Left colon (tissue), 2 donors: ENCODE data around the gene SLC25A38. TPM values are rescaled to one million over a fixed set of nuclear protein-coding genes. Genes with fewer than 3 reads are reported as not detected.
"Not testable (repeated sequence)": the region's sequence is repeated elsewhere in the genome, so short reads cannot be mapped to it uniquely, and the experiment has no call there.

Source experiments
- ATAC-seq: fragments of 200-7000 bp; cut with Tn5 transposase; one replicate; pipeline ENCODE4 v1.9.1; 2020; ENCODE audit warnings: mild to moderate bottlenecking, moderate library complexity
- DNase-seq, 2 donors: peaks; one replicate each; pipeline ENCODE4 v3.0.0-alpha.2; 2020
- intact Hi-C, 2 donors: fragments of 100-400 bp; cut with DNase I in 1 of 2; cut with micrococcal nuclease in 1 of 2; formaldehyde crosslinking; loops; one replicate each; pipeline versions ENCODE4 v1.11.2 to v1.14.0; 2022; cut with DNase I, micrococcal nuclease
- long read RNA-seq: library from polyadenylated mRNA; unstranded; transcript quantifications from one replicate; pipeline ENCODE4 v2.0.0, GENCODE V29; 2021
- total RNA-seq, 2 donors: library from RNA; stranded (reverse); fragmentation: NEBNext Ultra II Directional; extraction: Animal tissue kit (Norgen Biotek cat#: 25700); gene quantifications; one replicate each; pipeline ENCODE4 v1.2.1, GENCODE V29; 2021
- donor health status: DM: no; HTN: no; CAD: no.
- donor health status: DM: yes; HTN: yes; CAD: no.

The SLC25A38 gene
- 10 to 100 TPM; 38.2 to 40.7 TPM for total RNA-seq
- long read RNA-seq, transcript SLC25A38-201 (7 exons, 2,147 nt), result major isoform, 72 of 106 reads
- long read RNA-seq, partial matches to known transcripts, result 4 of 106 reads
- long read RNA-seq, other reads (novel, unspliced or antisense), result 30 of 106 reads

- DNase-seq, result peak; percentile 87 to 90
- intact Hi-C loops, result no loop called here
Observed at GRCh38 chr3:39383045-39383880, at the start of gene SLC25A38. SLC25A38 (plus strand) TSS chr3:39383370; CDS start chr3:39383725, 355 bp downstream.

GRCh38 chr3:39333607-39334006 is 49.6 kb upstream of the SLC25A38 start:
- intact Hi-C loops, result no loop called here
- no peak for ATAC-seq
- DNase-seq, result no peak

More at GRCh38 chr3:39383045-39383880, at the start of gene SLC25A38:
- peak; percentile 77 for ATAC-seq

DNA sequence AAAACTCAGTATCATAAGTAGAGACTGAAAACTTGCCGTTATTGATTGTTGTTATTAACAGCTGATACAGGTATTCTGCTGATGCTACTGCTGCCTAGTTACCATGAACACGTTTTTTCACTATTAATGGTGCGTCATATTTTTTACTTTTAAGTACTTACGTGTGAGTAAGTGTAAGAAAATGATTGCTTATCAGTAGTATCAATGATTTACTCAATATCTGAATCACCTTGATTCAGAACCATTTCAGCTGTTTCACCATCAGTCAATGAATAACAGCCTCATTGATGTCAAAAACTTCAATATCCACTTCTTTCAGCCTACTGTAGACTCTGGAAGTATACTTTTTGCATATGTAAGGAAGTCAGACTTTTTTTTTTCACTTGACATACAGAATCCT is 49.0 kb upstream of the SLC25A38 start:
- intact Hi-C loops, result no loop called here
- DNase-seq (no peak), ATAC-seq (no peak)

DNA sequence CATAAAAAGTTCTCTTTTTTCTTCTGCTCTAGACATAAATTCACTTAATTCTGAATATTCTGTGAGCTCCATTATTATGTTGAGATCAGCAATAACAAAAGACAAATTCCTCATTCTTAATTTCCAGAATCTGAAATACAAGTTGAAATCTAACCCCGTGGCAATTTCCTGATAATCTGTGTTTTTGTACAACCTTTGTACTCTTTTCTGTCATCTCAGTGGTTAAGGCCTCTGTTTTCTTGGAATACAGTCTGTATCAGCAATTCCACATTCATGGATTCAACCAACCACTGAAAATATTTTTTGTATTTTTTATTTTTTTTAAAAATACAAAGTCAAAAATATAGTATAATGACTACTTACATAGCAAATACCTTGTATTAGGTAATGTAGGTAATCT is 45.0 kb upstream of the SLC25A38 start:
- no peak for ATAC-seq
- intact Hi-C loops, result no loop called here
- DNase-seq, result no peak

- DNase-seq (no peak), ATAC-seq (no peak)
- intact Hi-C loops, result no loop called here
Observed at GRCh38 chr3:39339086-39339485, 44.1 kb upstream of the SLC25A38 start.

- peak; percentile 77 for ATAC-seq
- DNase-seq, result no peak
- intact Hi-C loops, result no loop called here
Observed at GRCh38 chr3:39343076-39343717, 40.0 kb upstream of the SLC25A38 start.

- ATAC-seq (no peak), DNase-seq (no peak)
- intact Hi-C loops, result no loop called here
Observed at GRCh38 chr3:39343760-39344159, 39.4 kb upstream of the SLC25A38 start.

DNA sequence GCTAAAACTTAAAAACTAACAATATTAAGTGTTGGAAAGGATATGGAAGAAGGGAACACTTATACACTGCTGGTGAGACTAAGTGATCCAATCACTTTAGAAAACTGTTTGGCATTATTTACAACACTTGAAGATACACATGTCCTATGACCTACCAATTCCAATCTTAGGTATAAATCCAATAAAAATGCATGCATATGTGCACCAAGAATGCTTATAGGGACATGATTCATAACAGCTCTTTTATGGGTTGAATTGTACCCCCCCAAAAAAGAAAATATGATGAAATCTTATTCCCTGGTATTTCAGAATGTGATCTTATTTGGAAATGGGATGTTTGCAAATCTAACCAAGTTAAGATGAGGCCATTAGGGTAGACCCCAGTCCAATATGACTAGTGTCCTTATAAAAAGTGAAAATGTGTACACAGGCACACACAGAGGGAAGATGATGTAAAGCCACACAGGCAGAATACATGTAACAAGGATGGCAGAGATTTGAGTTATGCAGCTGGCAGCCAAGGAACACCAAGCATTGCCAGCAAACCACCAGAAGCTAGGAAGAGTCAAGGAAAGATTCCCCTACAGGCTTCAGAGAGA is 38.3 kb upstream of the SLC25A38 start:
- ATAC-seq, result no peak
- DNase-seq, result no peak
- intact Hi-C loops, result no loop called here

DNA sequence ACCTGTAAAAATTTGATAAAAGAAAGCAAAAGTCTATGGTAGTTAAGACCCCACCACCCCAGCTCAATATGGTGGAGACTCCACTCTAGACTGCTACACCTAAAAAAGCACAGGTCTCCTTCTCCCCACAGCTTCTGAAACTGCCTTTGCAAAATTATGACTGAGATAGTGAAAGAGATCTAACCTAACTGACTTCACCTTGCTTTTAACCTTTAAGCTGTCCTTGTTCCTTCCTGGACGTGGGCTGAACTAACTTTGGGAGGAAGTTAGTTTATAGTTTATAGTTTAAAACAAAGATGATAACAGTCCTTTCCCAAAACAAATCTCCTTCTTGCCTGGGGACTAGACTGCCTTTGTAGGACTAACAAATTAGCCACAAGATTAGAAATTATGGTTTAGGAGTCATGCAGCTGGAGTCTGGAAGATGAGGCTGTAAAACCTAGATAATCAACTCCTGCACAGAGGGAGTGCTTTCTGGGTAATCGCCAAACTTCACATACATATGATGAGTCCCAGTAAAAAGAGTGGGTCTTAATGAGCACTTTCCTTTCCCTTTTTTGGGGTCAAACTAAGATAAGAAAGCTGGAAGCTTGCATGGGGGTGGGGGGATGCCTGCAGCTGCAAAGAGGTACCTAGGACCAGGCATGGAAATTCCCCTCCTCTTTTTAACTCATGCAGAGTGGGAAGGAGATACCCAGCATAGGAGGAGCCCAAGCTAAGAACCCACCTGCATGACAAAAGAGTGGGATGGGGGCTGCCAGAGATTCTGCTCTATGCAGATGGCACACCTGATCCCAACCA is 36.2 kb upstream of the SLC25A38 start:
- no peak for DNase-seq
- ATAC-seq, result peak; percentile 28

DNA sequence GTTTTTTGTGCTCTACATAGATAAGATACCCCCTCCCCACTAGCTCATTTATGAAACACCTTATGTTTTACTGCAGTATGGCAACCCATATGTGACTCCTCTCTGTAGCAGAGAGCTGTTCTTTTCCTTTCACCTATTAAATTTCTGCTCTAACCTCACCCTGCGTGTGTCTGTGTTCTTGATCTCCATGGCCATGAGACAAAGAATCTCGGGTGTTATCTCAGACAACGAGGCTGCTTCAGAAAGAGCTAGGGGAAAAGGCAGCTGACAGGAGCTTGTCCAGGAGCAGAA is 35.6 kb upstream of the SLC25A38 start:
- intact Hi-C loops, result no loop called here
- ATAC-seq, result no peak
- no peak for DNase-seq

More for the DNA sequence above, 36.2 kb upstream of the SLC25A38 start:
- intact Hi-C loops, result no loop called here

DNA sequence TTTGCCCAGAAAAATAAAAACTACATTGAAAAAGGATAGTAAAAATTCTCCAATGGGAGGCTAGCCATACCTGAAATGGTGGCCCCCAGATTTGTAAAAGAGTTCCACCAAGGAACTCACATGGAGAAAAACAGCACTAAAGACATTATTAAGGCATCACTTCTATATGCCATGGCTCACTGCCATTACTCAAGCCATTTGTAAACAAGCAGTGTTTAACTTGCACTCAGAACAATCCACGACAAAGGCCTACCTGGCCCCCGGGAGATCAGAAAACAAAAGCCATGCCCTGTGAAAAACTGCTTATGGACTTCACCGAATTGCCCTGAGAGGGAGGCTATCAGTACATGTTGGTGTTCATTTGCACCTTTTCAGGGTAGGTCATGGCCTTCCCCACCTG is 34.1 kb upstream of the SLC25A38 start:
- ATAC-seq, result peak; percentile 28
- intact Hi-C loops, result no loop called here
- no peak for DNase-seq

GRCh38 chr3:39350714-39351113 is 32.5 kb upstream of the SLC25A38 start:
- ATAC-seq (peak; percentile 87), DNase-seq (peak in 1 of 2 donors; percentile 48)
- intact Hi-C loops, result no loop called here

DNA sequence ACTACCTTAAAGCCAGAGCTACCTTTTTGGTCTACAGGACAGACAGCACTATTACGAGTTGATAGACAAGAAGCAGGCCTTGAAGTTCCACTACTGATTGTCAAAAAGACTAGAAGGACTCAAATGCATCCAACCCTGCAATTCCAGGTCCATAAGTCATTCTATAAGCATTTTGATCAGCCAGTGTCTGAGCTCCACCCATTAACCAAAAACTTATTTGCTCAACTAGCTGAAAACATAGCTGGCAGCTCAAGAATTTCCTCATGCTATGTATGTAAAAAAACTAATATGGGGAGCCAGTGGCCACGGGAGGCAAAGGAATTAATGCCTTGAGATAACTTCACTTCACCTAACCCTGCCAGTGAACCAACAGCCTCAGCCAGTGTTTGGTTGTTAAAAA is 32.0 kb upstream of the SLC25A38 start:
- ATAC-seq, intact Hi-C loops, DNase-seq: not testable (repeated sequence)

- DNase-seq, intact Hi-C loops, ATAC-seq: not testable (repeated sequence)
Observed at GRCh38 chr3:39353168-39353927, 29.8 kb upstream of the SLC25A38 start.

DNA sequence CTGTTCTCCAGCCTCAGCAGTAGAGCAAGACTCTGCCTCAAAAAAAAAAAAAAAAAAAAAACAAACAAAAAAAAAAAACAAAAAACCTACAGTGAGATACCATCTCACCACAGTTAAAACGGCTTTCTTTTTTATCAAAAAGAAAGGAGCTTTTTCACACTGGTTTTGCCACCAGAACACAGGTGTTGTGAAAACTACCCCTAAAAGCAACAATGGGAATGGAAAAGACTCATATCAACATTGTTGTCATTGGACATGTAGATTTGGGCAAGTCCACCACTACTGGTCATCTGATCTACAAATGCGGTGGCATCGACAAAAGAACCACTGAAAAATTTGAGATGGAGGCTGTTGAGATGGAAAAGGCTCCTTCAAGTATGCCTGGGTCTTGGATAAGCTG is 24.8 kb upstream of the SLC25A38 start:
- no peak for ATAC-seq

DNA sequence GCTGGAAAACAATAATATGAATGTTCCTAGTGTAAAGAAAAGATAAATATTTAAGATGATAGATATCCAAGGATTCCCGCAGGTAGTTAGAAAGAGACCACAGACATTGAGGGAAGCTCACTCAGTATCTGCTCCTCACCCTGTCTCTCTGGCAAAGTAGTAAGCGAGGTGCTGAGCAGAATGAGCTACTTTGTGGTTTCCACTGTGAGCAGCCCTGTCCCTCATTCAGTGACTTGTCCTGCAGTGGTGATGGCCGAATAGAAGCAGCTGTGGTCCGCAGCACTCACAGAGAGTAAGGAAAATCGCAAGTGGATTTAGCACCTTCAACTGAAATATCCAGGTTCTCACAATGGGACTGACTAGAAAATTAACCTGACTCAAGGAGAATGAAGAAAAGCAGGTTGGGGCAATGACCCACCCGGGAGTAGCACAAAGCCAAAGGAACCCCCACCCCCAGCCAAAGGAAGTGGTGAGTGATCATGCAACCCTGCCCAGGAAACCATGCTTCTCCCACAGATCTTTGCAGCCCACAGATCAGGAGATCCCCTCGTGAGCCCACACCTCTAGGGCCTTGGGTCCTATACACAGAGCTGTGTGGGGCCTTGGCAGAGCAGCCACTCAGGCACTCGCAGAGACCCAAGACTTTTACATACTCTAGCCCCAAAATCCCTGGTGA is 21.8 kb upstream of the SLC25A38 start:
- intact Hi-C loops, result no loop called here
- DNase-seq (no peak), ATAC-seq (no peak)

More for the DNA sequence above, 24.8 kb upstream of the SLC25A38 start:
- intact Hi-C loops, result no loop called here
- DNase-seq, result no peak

DNA sequence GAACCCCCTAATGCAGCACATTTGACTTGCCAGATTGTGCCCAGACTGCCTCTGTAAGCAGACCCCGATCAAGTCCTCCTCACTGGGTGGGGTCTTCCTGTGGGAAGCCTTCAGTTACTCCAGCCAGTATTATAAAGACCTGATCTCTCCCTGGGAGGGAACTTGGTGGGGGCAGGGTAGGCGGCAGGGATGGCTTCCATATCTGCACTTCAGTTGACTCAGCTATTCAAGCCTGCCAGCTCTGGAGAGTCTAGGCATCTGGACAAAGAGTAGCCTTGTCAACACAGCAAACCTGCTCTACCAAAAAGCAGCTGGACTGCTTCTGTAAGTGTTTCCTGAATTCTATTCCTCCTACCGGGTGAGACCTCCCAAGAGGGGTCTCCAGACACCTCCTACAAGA is 21.0 kb upstream of the SLC25A38 start:
- no peak for ATAC-seq
- intact Hi-C loops, result no loop called here
- no peak for DNase-seq

- intact Hi-C loops, result no loop called here
- no peak for ATAC-seq
- no peak for DNase-seq
Observed at GRCh38 chr3:39362812-39363211, 20.4 kb upstream of the SLC25A38 start.
